Activated effector memory CD4-positive, alpha-beta T cell treated with Interleukin-2 at 50 U/mL for 16 hours (primary cell): ENCODE data around the gene PGA3.
"Not testable (repeated sequence)": the region's sequence is repeated elsewhere in the genome, so short reads cannot be mapped to it uniquely, and the experiment has no call there.

Experiments used
- DNase-seq: peaks from one replicate; pipeline ENCODE4 v3.0.0-alpha.2; 2020

Gene PGA3

GRCh38 chr11:61172356-61172755 is 31.0 kb upstream of the PGA3 start:
- DNase-seq: no peak

GRCh38 chr11:61172888-61173287 is 30.4 kb upstream of the PGA3 start:
- DNase-seq: no peak

- no peak for DNase-seq
Observed at GRCh38 chr11:61173456-61173855, 29.9 kb upstream of the PGA3 start.

GRCh38 chr11:61174273-61174672 is 29.0 kb upstream of the PGA3 start:
- no peak for DNase-seq

- no peak for DNase-seq
Observed at GRCh38 chr11:61174949-61175348, 28.4 kb upstream of the PGA3 start.

GRCh38 chr11:61176446-61176845 is 26.9 kb upstream of the PGA3 start:
- no peak for DNase-seq

GRCh38 chr11:61180205-61180604 is 23.1 kb upstream of the PGA3 start:
- not testable (repeated sequence) for DNase-seq

GRCh38 chr11:61181489-61181888 is 21.8 kb upstream of the PGA3 start:
- DNase-seq: no peak

- no peak for DNase-seq
Observed at GRCh38 chr11:61183645-61184044, 19.7 kb upstream of the PGA3 start.

- no peak for DNase-seq
Observed at GRCh38 chr11:61186504-61186903, 16.8 kb upstream of the PGA3 start.

GRCh38 chr11:61187505-61188130 is 15.7 kb upstream of the PGA3 start:
- peak; percentile 49 for DNase-seq

GRCh38 chr11:61189933-61190332 is 13.4 kb upstream of the PGA3 start:
- DNase-seq: no peak

- no peak for DNase-seq
Observed at GRCh38 chr11:61193596-61193995, 9.7 kb upstream of the PGA3 start.

GRCh38 chr11:61194169-61194671 is 9.1 kb upstream of the PGA3 start:
- DNase-seq: no peak

GRCh38 chr11:61194981-61195695 is 8.2 kb upstream of the PGA3 start:
- DNase-seq: no peak

- no peak for DNase-seq
Observed at GRCh38 chr11:61195719-61196118, 7.6 kb upstream of the PGA3 start.

- no peak for DNase-seq
Observed at GRCh38 chr11:61198361-61198760, 5.0 kb upstream of the PGA3 start.

GRCh38 chr11:61198948-61199523 is 4.3 kb upstream of the PGA3 start:
- no peak for DNase-seq

- no peak for DNase-seq
Observed at GRCh38 chr11:61201476-61201875, 1.8 kb upstream of the PGA3 start.

- not testable (repeated sequence) for DNase-seq
Observed at GRCh38 chr11:61203873-61204272, 558 bp downstream of the PGA3 start.

- not testable (repeated sequence) for DNase-seq
Observed at GRCh38 chr11:61204502-61205059, 1.3 kb downstream of the PGA3 start.

- not testable (repeated sequence) for DNase-seq
Observed at GRCh38 chr11:61207636-61208310, 4.5 kb downstream of the PGA3 start.

GRCh38 chr11:61210629-61211028 is 7.3 kb downstream of the PGA3 start:
- DNase-seq: not testable (repeated sequence)
